ENCODE measurements around the gene FGF4.

DNA sequence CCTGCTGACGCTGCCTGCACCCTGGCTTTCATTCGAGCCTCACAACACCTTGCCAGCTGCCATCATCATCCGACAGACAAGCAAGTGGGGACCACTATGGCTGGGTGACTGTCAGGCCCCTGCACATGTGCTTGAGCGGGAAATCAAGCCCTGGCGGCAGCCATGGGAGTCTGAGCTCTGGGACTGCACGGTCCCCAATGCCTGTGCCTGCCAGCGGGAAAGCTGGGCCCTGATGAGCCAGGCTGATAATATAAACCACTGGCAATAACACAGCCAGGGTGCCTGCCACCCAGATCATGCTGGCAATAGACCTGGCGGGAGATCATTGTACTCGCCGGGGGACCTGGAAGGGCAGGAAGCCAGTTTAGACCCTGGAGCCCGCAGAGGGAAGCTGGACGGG, 41.5 kb upstream of the FGF4 start:
- TF ChIP-seq, protein P1, sequence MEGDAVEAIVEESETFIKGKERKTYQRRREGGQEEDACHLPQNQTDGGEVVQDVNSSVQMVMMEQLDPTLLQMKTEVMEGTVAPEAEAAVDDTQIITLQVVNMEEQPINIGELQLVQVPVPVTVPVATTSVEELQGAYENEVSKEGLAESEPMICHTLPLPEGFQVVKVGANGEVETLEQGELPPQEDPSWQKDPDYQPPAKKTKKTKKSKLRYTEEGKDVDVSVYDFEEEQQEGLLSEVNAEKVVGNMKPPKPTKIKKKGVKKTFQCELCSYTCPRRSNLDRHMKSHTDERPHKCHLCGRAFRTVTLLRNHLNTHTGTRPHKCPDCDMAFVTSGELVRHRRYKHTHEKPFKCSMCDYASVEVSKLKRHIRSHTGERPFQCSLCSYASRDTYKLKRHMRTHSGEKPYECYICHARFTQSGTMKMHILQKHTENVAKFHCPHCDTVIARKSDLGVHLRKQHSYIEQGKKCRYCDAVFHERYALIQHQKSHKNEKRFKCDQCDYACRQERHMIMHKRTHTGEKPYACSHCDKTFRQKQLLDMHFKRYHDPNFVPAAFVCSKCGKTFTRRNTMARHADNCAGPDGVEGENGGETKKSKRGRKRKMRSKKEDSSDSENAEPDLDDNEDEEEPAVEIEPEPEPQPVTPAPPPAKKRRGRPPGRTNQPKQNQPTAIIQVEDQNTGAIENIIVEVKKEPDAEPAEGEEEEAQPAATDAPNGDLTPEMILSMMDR (IDR thresholded peaks at IDR 0.05) = no peak
- TF ChIP-seq POLR2AphosphoS5 (IDR thresholded peaks at IDR 0.05) (no peak), POLR2A (IDR thresholded peaks at IDR 0.05) (no peak)
